Measurements from ENCODE around the gene EDARADD.

Gene EDARADD

DNA sequence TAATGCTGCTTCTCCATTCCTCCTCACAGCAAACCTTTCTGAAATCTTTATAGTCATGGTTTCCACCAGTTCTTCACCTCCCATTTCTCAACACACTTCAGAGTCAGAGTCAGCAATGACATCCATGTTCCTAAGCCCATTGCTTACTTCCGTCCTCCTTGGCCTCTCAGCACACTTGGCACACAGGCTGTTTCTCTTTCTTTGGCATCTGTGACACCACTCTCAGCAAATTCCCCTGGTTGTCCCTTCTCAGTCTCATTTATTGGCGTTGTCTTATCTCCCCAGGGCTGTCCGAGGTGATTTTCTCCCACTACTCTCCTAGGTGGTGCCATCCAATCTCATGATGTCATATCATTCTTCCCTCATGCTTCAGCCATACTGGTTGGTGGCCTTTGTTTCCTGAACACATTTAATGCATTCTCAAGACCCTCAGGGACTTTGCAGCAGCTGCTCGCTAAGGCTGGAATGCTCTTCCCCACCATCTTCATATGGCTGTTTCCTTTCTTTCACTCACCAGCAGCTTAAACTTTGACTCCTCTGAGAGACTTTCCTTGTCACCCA, 126.4 kb downstream of the EDARADD start:
- DNase-seq: no peak

DNA sequence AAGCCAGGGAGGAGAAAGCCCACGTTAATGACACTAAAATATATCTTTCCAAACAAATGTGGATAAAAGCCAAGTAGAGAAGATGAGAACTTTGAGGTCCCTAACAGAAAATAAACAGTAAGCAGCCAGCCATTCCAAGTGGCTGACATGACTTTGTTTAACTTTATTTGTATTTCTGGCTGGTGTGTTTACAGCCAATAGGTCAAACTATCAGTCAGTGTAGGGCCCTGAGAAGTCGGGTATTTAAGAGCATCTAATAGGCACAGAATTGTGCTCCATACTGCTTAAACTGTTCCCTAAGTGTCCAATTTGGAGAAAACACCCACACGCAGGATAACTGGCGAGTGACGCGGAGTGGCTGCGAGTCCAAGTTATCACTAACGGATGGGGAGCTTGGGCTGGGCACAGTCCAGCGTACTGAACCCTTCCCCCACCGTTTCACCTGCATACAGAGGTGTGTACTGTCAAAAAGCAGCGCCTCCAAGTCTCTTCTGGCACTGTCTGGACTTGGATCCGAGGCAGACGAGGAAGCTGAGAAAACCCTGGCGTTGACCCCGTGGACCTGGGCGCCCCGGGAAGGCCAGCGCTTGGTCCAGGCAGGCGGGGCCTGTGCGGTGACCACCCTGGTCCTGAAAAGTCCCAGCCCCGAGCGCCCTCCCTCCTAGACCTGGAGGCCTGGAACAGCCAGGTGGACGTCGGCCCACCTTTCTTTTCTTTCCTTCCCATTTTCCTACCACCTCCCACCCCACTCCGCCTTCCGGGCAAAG, 129.0 kb downstream of the EDARADD start:
- peak; percentile 55 for DNase-seq

DNA sequence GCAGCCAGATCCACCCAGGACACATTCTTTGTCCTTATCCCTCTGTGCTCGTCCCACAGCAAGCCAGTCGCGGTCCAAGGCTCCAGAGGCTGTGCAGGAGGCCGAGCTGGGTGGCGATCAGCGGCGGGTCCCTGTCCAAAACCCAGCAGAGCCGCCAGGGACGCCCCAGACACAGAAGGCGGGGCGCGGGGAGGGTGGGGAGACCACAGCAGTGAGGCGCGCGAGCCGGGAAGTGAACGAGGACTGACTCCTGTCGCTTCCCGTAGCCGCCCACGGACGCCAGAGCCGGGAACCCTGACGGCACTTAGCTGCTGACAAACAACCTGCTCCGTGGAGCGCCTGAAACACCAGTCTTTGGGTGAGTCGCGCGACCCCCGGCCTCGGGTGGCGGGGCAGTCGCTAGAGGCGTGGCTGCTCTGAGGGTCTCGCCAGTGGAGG, 129.6 kb downstream of the EDARADD start, which contains the start of gene LGALS8:
TSS of gene LGALS8 (plus strand) at position 279 of the 438 bp plus-strand sequence. CDS start 2,089 bp downstream, outside the sequence.
- peak; percentile 29 for DNase-seq

DNA sequence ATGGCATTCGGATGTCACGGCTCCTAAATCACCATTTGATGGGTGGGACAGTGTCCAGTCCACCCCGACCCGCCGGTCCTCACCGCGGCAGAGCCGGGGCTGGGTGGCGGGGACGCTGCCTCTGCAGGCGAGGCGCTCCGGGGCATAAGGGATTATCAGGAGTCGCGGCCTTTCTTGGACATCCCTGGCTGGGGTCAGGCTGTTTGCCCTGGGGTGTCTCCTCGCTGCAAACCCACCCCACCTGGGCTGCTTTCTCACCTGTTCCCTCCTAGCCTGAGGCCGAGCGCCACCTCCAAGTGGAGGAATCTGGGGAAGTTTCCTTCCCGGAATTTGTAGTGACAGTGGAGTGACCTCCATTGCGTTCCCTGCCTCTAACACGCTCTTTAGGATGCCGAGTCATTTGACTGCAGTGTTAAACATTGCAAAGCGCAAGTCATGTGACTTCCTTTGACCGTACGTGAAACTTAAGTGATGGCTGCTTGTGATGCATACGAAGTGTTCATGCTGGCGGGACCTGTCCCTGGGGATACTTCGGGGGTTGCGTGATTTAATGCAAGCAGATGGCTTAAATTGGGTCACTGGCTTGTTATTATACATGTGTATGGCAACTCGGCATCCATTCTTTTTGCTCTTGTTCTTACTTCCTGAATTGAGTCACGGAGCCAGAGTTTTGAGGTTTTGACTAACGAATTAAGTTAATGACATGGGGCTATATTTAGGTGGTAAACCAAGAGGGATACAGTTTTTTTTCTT, 130.2 kb downstream of the EDARADD start:
- DNase-seq: peak; percentile 52

DNA sequence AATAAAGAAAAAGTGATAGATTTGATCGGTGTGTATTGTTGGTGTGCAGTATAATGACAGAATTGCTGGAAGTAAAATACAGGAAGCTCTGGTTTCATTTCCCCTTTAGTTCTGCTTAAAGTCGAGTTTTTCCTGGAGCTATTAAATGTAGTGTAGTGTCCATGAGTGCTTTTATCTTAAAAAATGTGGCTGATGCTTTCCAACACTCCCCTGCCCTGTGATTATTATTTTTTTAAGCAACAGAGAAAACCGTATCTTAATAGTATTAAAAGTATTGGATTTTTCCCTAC, 130.8 kb downstream of the EDARADD start:
- no peak for DNase-seq

DNA sequence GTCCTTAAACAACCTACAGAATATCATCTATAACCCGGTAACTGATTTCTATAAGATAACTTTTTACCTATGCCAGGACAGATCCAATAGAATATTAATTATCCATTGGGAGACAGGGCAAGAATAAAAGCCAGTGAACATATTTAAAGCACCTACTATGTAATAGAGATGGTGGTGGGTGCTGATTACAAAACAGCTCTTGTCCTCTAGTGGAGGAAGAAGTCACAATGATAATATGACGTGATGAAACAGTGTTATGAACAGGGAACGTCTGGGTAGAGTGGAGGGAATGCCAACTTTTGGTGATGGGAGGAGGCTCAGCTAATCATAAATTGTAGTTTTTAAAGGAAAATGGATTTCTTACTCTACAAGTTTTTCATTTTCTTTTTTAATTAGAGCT, 132.0 kb downstream of the EDARADD start:
- DNase-seq: no peak

DNA sequence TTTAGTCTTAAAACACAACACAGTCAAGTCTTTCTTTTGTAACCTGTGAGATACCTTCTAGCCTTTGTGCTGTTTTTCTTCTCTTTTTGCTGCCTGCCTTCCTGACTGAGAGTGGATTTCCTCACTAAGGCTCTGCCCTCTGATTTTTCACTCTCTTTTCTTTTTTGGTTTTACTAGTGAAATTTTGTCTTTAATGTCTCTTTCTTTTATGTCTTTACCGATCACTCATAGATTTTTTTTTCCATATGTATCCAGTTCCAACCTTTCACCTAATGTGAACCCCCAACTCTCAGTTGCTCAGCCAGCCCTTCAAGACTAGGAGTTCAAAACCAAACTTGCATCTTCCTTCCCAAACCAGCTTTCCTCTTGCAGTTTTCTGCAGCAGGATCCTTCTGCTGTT, 136.2 kb downstream of the EDARADD start:
- no peak for DNase-seq

DNA sequence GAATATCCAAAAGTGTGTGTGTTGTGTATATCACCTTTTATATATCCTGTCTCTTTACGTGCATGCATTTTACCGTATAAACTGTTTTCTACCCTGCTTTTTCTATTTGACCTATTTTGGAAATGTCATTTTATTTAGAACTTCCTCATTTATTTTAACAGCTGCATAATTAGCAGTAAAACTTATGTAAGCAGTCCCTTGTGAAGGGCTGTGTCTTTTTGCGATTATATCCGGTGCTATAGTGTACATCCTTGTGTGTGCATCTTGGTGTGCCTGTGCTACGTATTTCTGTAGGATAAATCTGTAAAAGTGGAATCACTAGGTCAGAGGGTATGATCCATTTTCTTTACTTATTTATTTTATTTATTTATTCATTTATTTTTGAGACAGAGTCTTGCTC, 136.9 kb downstream of the EDARADD start:
- no peak for DNase-seq

DNA sequence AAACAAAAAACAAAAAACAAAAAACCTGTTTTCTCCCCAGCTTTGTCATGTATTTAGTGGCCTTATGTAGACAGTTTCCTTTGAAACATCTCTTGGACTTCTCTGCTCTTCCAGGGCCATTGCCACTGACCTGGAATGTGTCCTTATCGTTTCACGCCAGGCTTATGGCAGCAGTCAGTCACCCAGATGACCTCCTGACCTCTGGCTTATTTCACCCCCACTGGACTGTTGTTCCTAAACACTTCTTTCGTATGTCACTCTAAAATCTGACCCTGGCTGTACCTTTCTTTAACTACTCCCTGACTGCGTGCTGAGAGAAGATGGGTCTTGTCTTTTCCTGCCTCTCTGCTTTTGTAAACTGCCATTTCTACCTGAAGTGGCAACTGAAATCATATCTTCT, 138.8 kb downstream of the EDARADD start:
- no peak for DNase-seq

DNA sequence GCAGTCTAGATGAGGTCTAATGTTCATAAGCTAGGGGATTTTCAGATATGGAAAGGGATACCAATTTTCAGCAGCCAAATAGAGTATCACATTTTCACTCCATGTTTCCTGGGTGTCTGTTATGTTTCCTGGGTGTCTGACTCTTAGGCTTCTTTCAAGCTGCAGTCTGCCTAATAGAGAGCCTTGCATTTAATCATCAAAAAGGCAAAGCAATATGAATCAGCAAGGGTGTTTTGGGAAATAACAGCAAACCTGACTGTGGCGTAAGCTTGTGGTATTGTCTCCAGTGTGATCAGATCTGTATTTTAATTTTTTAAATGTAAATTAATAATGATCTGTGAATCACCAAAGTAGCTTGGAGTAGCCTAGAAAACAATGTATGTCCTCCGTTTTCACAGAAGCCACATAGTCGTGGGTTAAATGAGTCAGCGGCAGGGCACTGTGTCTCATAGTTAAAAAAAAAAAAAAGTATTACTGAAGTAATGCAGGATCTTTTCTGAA, 140.1 kb downstream of the EDARADD start:
- no peak for DNase-seq

All from NCI-H510A treated with DMSO at 0.1 percent for 48 hours (cell line).